HS-5 (cell line): ENCODE data around the gene CSTB.

Experiments used
- DNase-seq: peaks from one replicate; pipeline ENCODE4 v3.0.0-alpha.2; 2012; ENCODE audit warnings: low read depth

CSTB gene

GRCh38 chr21:43728467-43729390, 47.4 kb downstream of the CSTB start:
- peak; percentile 93 for DNase-seq

- DNase-seq = no peak
These were observed 48.0 kb downstream of the CSTB start for GRCh38 chr21:43728154-43728466.

GRCh38 chr21:43727519-43728153, 48.5 kb downstream of the CSTB start:
- DNase-seq = no peak

GRCh38 chr21:43726686-43727518, 49.2 kb downstream of the CSTB start:
- no peak for DNase-seq
